ENCODE results near the gene EML1. TPM values are rescaled to one million over a fixed set of nuclear protein-coding genes. Genes with fewer than 3 reads are reported as not detected.
A peak's percentile ranks its signal among the peaks of the same experiment; 100 is the strongest.

The EML1 gene
- polyA plus RNA-seq, 1 donor from 2014 or later: 21.7 TPM

- Histone ChIP-seq H3K4me2 (ENCODE audit: low read length) (no peak overlapping the region), H3K9me2 (ENCODE audit: insufficient read depth, low read length) (no peaks in the 10 kb centered on the region), H3K36me3 (ENCODE audit: insufficient read depth, low read length) (peaks cover 6% of the 10 kb centered on the region), H3K4me3 (ENCODE audit: low read length) (no peak overlapping the region), H3K79me2 (replicated peaks; ENCODE audit: insufficient read depth, low read length) (no peaks in the 10 kb centered on the region), H4K20me1 (ENCODE audit: insufficient read depth) (no peaks in the 10 kb centered on the region), H3K9ac (ENCODE audit: low read length) (no peak overlapping the region), H2AFZ (ENCODE audit: low read depth, low read length) (no peak overlapping the region), H3K27me3 (ENCODE audit: insufficient read depth, low read depth, low read length) (no peaks in the 10 kb centered on the region), H3F3A (ENCODE audit: insufficient read depth, low read length, poor library complexity, severe bottlenecking) (no peaks in the 10 kb centered on the region), H3K27ac (ENCODE audit: low read length) (no peak overlapping the region), H3K9me3 (ENCODE audit: low read length) (peaks cover 4% of the 10 kb centered on the region)
- no peak for TF ChIP-seq POLR2AphosphoS5 (IDR thresholded peaks at IDR 0.05)
- peak; percentile 54 for TF ChIP-seq SMC3 (conservative IDR thresholded peaks at IDR 0.05; ENCODE audit: poor library complexity)
- TF ChIP-seq CTCF (IDR thresholded peaks at IDR 0.05; ENCODE audit: poor library complexity, severe bottlenecking): peak; percentile 58
Measured at GRCh38 chr14:99899578-99900178, 106.5 kb downstream of the EML1 start.

- no peaks in the 10 kb centered on the region for H3K9me2 ChIP-seq (ENCODE audit: insufficient read depth, low read length)
- H3K27ac ChIP-seq (ENCODE audit: low read length): no peak overlapping the region
- no peaks in the 10 kb centered on the region for H4K20me1 ChIP-seq (ENCODE audit: insufficient read depth)
- TF ChIP-seq SMC3 (conservative IDR thresholded peaks at IDR 0.05; ENCODE audit: poor library complexity) (no peak), POLR2AphosphoS5 (IDR thresholded peaks at IDR 0.05) (no peak), TAF1 (IDR thresholded peaks at IDR 0.05; ENCODE audit: low read depth) (no peak), RAD21 (conservative IDR thresholded peaks at IDR 0.05) (no peak), EP300 (conservative IDR thresholded peaks at IDR 0.05; ENCODE audit: poor library complexity, severe bottlenecking) (no peak), REST (IDR thresholded peaks at IDR 0.05; ENCODE audit: borderline replicate concordance) (no peak), MXI1 (conservative IDR thresholded peaks at IDR 0.05; ENCODE audit: poor library complexity, severe bottlenecking) (no peak), CTCF (IDR thresholded peaks at IDR 0.05; ENCODE audit: poor library complexity, severe bottlenecking) (no peak), EZH2 (IDR thresholded peaks at IDR 0.05; ENCODE audit: borderline replicate concordance, insufficient read depth, low read length, poor library complexity, severe bottlenecking) (no peak)
- no peaks in the 10 kb centered on the region for H3K27me3 ChIP-seq (ENCODE audit: insufficient read depth, low read depth, low read length)
- H3K9ac ChIP-seq (ENCODE audit: low read length): no peak overlapping the region
- H3F3A ChIP-seq (ENCODE audit: insufficient read depth, low read length, poor library complexity, severe bottlenecking): no peaks in the 10 kb centered on the region
- H2AFZ ChIP-seq (ENCODE audit: low read depth, low read length): no peak overlapping the region
- H3K4me3 ChIP-seq (ENCODE audit: low read length): no peak overlapping the region
- no peaks in the 10 kb centered on the region for H3K79me2 ChIP-seq (replicated peaks; ENCODE audit: insufficient read depth, low read length)
- H3K4me2 ChIP-seq (ENCODE audit: low read length): no peak overlapping the region
- H3K36me3 ChIP-seq (ENCODE audit: insufficient read depth, low read length): peaks cover 6% of the 10 kb centered on the region
- peaks cover 4% of the 10 kb centered on the region for H3K9me3 ChIP-seq (ENCODE audit: low read length)
Measured at GRCh38 chr14:99902925-99903324, 109.7 kb downstream of the EML1 start.

All from neural cell (in vitro differentiated cells).